ENCODE results near the gene PCDHGB3.
"Not testable (repeated sequence)": the region's sequence is repeated elsewhere in the genome, so short reads cannot be mapped to it uniquely, and the experiment has no call there.

Gene PCDHGB3

DNA sequence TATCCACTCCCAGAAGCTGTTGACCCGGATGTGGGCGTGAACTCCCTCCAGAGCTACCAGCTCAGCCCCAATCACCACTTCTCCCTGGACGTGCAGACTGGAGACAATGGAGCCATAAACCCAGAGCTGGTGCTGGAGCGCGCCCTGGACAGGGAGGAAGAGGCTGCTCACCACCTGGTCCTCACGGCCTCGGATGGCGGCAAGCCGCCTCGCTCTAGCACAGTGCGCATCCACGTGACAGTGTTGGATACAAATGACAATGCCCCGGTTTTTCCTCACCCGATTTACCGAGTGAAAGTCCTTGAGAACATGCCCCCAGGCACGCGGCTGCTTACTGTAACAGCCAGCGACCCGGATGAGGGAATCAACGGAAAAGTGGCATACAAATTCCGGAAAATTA, 23.2 kb downstream of the PCDHGB3 start:
- DNase-seq = no peak

DNA sequence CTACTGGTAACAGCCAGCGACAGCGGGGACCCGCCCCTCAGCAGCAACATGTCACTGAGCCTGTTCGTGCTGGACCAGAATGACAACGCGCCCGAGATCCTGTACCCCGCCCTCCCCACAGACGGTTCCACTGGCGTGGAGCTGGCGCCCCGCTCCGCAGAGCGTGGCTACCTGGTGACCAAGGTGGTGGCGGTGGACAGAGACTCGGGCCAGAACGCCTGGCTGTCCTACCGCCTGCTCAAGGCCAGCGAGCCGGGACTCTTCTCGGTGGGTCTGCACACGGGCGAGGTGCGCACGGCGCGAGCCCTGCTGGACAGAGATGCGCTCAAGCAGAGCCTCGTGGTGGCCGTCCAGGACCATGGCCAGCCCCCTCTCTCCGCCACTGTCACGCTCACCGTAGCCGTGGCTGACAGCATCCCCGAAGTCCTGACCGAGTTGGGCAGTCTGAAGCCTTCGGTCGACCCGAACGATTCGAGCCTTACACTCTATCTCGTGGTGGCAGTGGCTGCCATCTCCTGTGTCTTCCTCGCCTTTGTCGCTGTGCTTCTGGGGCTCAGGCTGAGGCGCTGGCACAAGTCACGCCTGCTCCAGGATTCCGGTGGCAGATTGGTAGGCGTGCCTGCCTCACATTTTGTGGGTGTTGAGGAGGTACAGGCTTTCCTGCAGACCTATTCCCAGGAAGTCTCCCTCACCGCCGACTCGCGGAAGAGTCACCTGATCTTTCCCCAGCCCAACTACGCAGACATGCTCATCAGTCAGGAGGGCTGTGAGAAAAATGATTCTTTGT, 24.6 kb downstream of the PCDHGB3 start:
- DNase-seq = not testable (repeated sequence)

DNA sequence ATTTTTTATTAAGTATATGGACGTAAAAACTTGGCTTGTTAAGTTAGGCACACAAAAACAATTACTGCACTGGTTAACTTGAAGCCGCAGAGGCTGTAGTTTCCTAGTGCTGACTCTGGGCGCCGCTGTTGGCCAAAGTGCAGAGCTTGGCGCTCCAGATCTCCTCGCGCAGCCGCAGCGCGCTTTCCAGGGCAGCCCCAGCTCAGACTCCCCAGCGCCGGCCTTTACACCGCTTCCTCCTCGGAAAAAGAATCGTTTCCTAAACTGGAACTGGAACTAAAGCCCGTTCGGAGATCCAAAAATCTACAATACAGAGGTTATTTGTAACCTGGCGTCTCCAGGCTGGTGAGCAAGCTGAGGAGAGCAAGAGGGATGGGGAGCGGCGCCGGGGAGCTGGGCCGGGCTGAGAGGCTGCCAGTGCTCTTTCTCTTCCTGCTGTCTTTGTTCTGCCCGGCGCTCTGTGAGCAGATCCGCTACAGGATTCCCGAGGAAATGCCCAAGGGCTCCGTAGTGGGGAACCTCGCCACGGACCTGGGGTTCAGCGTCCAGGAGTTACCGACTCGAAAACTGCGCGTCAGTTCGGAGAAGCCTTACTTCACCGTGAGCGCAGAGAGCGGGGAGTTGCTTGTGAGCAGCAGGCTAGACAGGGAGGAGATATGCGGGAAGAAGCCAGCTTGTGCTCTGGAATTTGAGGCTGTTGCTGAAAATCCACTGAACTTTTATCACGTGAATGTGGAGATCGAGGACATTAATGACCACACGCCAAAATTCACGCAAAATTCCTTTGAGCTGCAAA, 27.9 kb downstream of the PCDHGB3 start, which contains the start of gene PCDHGB5:
Gene PCDHGB5 (plus strand): TSS at position 192 of the 796 bp plus-strand sequence. CDS start 181 bp downstream, at position 373.
- DNase-seq = peak; percentile 68

DNA sequence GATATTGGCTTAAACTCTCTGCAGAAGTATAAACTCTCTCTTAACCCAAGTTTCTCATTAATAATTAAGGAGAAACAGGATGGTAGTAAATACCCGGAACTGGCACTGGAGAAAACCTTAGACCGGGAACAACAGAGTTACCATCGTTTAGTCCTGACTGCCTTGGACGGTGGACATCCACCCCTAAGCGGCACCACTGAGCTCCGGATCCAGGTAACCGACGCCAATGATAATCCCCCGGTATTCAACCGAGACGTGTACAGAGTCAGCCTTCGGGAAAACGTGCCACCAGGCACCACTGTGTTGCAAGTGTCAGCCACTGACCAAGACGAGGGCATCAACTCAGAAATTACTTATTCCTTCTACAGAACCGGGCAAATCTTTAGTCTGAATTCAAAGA, 28.6 kb downstream of the PCDHGB3 start:
- no peak for DNase-seq

DNA sequence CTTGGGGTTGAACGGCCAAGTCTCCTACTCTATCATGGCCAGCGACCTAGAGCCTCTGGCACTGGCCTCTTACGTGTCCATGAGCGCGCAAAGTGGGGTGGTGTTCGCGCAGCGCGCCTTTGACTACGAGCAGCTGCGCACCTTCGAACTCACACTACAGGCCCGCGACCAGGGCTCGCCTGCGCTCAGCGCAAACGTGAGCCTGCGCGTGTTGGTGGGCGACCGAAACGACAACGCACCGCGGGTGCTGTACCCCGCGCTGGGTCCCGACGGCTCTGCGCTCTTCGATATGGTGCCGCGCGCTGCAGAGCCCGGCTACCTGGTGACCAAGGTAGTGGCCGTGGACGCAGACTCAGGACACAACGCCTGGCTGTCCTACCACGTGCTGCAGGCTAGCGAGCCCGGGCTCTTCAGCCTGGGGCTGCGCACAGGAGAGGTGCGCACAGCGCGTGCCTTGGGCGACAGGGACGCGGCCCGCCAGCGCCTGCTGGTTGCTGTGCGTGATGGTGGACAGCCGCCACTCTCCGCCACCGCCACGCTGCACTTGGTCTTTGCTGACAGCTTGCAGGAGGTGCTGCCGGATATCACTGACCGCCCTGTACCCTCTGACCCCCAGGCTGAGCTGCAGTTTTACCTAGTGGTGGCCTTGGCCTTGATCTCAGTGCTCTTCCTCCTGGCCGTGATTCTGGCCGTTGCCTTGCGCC, 29.7 kb downstream of the PCDHGB3 start:
- no peak for DNase-seq

DNA sequence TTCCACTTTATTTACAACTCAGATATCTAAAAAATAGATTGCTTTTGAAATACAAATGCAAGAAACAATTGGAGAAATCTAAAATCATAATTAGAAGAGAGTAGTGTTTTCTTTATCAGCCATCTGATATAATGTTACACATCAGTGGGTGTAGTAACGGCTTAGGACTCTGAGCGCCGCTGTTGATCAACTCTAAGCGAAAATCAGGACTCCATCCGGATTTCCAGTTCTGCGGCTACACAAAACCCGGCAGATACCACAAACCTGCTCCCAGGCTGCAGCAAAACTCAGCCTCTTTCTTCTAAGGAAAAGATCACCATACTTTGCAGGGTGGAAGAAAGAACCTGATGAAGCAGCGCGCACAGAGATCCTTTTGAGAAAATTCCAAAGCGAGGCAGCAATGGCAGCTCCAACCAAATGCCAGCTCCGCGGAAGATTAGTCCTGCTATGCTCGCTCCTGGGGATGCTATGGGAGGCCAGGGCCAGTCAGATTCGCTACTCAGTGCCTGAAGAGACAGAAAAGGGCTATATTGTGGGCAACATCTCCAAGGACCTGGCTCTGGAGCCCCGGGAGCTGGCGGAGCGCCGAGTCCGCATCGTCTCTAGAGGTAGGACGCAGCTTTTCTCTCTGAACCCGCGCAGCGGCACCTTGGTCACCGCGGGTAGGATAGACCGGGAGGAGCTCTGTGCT, 32.7 kb downstream of the PCDHGB3 start, which contains the start of gene PCDHGA9:
Gene PCDHGA9 (plus strand): TSS at position 226 of the 691 bp plus-strand sequence. CDS start 175 bp downstream, at position 401.
- peak; percentile 48 for DNase-seq

DNA sequence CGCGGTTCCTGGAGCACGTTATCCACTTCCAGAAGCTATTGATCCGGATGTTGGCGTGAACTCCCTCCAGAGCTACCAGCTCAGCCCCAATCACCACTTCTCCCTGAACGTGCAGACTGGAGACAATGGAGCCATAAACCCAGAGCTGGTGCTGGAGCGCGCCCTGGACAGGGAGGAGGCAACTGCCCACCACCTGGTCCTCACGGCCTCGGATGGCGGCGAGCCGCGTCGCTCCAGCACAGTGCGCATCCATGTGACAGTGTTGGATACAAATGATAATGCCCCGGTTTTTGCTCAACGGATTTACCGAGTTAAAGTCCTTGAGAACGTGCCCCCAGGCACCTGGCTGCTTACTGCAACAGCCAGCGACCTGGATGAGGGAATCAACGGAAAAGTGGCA, 33.3 kb downstream of the PCDHGB3 start:
- DNase-seq = no peak

DNA sequence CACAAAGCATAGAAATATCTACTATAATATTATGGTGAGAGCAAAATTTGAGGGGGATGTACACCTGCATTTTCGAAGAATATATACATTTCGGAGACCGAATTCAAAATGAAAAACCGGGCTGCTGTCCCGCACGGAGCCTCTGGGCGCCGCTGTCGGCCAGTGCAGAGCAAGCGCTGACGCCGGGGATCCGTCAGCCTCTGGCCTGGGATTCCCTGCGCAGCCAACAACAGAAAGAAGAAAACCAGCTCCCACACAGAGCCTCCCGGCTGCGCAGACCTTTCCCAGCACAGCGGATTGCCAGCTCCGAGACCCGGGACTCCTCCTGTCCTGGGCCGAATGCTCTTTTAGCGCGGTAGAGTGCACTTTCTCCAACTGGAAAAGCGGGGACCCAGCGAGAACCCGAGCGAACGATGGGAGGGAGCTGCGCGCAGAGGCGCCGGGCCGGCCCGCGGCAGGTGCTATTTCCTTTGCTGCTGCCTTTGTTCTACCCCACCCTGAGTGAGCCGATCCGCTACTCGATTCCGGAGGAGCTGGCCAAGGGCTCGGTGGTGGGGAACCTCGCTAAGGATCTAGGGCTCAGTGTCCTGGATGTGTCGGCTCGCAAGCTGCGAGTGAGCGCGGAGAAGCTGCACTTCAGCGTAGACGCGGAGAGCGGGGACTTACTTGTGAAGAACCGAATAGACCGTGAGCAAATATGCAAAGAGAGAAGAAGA, 37.9 kb downstream of the PCDHGB3 start, which contains the start of gene PCDHGB6:
Gene PCDHGB6 (plus strand): TSS at position 232 of the 716 bp plus-strand sequence. CDS start 182 bp downstream, at position 414.
- DNase-seq = peak; percentile 42

DNA sequence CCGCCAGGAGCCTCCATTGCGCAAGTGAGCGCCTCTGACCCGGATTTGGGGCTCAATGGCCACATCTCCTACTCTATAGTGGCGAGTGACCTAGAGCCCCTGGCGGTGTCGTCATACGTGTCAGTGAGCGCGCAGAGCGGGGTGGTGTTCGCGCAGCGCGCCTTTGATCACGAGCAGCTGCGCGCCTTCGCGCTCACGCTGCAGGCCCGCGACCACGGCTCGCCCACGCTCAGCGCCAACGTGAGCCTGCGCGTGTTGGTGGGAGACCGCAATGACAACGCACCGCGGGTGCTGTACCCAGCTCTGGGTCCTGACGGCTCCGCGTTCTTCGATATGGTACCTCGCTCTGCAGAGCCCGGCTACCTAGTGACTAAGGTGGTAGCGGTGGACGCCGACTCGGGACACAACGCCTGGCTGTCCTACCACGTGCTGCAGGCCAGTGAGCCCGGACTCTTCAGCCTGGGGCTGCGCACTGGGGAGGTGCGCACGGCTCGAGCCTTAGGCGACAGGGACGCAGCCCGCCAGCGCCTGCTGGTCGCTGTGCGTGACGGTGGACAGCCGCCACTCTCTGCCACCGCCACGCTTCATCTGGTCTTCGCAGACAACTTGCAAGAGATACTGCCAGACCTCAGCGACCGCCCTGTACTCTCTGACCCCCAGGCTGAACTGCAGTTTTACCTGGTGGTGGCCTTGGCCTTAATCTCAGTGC, 39.7 kb downstream of the PCDHGB3 start:
- DNase-seq = no peak

DNA sequence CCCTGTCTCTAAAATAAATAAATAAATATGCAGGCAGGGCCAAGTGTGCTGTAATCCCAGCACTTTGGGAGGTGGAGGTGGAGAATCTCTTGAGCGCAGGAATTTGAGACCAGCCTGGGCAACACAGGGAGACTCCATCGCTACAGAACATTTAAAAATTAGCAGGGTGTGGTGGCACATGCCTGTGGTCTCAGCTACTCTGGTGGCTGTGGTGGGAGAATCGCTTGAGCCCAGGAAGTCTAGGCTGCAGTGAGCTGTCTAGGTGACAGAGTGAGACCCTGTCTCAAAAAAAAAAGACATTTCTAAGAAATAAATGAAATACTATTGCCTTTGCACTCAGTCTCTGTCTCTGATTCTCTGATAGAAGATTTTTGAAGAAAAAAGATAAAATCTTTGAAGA, 41.5 kb downstream of the PCDHGB3 start:
- no peak for DNase-seq

DNA sequence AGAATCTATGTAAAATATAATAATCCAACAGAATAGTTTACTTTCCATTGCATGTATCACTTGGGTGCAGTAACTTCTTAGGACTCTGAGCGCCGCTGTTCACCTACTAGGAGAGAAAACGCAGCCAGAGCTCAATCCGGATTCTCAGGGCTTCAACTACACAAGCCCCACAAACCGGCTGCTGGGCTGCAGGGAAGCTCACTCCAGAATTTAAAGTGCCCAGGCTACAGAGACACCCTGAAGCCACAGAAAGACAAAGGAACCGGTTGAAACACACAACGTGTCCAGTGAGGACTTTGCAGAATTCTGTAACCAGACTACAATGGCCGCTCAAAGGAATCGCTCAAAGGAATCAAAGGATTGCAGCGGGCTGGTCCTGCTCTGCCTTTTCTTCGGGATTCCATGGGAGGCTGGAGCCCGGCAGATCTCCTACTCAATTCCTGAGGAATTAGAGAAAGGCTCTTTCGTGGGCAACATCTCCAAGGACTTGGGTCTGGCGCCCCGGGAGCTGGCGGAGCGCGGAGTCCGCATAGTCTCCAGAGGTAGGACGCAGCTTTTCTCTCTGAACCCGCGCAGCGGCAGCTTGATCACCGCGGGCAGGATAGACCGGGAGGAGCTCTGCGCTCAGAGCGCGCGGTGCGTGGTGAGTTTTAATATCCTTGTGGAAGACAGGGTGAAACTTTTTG, 43.0 kb downstream of the PCDHGB3 start, which contains the start of gene PCDHGA10:
Gene PCDHGA10 (plus strand): TSS at position 134 of the 686 bp plus-strand sequence. CDS start 189 bp downstream, at position 323.
- DNase-seq = peak; percentile 75

DNA sequence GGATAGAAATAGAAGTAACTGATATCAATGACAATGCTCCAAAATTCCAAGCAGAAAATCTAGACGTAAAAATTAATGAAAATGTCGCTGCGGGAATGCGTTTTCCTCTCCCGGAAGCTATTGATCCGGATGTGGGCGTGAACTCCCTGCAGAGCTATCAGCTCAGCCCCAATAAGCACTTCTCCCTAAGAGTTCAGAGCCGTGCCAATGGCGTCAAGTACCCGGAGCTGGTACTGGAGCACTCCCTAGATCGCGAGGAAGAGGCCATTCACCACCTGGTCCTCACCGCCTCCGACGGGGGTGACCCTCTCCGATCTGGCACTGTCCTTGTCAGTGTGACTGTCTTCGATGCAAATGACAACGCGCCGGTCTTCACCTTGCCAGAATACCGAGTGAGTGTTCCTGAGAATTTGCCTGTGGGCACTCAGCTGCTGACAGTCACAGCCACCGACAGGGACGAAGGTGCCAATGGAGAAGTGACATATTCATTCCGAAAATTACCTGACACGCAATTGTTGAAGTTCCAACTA, 43.6 kb downstream of the PCDHGB3 start:
- DNase-seq = no peak

DNA sequence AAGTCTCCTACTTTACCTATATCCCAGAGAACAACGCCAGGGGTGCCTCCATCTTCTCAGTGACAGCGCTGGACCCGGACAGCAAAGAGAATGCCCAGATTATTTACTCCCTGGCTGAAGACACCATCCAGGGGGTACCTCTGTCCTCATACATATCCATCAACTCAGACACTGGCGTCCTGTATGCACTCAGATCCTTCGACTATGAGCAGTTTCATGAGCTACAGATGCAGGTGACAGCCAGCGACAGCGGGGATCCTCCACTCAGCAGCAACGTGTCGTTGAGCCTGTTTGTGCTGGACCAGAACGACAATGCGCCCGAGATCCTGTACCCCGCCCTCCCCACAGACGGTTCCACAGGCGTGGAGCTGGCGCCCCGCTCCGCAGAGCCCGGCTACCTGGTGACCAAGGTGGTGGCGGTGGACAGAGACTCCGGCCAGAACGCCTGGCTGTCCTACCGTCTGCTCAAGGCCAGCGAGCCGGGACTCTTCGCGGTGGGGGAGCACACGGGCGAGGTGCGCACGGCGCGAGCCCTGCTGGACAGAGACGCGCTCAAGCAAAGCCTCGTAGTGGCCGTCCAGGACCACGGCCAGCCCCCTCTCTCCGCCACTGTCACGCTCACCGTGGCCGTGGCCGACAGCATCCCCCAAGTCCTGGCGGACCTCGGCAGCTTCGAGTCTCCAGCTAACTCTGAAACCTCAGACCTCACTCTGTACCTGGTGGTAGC, 44.7 kb downstream of the PCDHGB3 start:
- DNase-seq = not testable (repeated sequence)

DNA sequence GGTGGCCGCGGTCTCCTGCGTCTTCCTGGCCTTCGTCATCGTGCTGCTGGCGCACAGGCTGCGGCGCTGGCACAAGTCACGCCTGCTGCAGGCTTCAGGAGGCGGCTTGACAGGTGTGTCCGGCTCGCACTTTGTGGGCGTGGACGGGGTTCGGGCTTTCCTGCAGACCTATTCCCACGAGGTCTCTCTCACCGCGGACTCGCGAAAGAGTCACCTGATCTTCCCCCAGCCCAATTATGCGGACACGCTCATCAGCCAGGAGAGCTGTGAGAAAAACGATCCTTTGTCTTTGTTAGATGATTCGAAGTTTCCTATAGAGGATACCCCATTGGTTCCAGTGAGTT, 45.2 kb downstream of the PCDHGB3 start:
- not testable (repeated sequence) for DNase-seq

DNA sequence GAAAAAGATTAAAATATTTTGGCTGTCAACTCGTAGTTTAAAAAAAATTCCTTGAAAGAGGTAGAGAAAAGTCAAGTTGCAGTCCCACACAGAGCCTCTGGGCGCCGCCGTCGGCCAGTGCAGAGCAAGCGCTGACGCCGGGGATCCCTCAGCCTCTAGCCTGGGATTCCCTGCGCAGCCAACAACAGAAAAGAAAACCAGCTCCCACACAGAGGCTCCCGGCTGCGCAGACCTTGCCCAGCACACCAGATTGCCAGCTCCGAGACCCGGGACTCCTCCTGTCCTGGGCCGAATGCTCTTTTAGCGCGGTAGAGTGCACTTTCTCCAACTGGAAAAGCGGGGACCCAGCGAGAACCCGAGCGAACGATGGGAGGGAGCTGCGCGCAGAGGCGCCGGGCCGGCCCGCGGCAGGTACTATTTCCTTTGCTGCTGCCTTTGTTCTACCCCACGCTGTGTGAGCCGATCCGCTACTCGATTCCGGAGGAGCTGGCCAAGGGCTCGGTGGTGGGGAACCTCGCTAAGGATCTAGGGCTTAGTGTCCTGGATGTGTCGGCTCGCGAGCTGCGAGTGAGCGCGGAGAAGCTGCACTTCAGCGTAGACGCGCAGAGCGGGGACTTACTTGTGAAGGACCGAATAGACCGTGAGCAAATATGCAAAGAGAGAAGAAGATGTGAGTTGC, 47.6 kb downstream of the PCDHGB3 start, which contains the start of gene PCDHGB7:
Gene PCDHGB7 (plus strand): TSS at position 184 of the 679 bp plus-strand sequence. CDS start 183 bp downstream, at position 367.
- DNase-seq = peak; percentile 82

DNA sequence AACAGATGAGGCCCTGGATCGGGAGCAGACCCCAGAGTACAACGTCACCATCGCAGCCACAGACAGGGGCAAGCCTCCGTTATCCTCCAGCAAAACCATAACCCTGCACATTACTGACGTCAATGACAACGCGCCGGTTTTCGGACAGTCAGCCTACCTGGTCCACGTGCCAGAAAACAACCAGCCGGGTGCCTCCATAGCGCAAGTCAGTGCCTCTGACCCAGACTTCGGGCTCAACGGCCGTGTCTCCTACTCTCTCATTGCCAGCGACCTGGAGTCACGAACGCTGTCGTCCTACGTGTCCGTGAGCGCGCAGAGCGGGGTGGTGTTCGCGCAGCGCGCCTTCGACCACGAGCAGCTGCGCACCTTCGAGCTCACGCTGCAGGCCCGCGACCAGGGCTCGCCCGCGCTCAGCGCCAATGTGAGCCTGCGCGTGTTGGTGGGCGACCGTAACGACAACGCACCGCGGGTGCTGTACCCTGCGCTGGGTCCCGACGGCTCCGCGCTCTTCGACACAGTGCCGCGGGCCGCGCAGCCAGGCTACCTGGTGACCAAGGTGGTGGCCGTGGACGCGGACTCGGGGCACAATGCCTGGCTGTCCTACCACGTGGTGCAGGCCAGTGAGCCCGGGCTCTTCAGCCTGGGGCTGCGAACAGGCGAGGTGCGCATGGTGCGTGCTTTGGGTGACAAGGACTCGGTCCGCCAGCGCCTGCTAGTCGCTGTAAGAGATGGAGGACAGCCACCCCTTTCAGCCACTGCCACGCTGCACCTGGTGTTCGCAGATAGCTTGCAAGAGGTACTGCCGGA, 49.2 kb downstream of the PCDHGB3 start:
- DNase-seq = no peak

DNA sequence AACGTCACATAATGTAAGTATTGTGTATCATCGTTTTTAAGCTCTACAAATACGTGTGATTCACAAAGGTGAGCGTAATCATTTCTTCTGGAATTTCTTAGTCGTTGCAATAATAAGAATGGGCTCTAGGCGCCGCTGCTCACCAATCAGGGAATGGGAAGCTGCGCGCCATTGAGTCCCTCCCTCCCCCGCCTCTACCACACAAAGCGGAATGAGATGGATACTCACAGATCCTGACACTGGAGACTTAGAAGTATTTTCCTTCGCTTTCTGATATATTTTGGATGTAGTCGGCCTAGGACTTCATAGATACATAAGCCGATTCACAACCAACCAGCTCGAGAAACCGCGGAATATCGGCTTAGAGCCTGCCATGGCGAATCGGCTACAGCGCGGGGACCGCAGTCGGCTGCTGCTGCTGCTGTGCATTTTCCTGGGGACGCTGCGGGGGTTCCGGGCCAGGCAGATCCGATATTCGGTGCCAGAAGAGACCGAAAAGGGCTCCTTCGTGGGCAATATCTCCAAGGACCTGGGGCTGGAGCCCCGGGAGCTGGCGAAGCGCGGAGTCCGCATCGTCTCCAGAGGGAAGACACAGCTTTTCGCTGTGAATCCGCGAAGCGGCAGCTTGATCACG, 50.9 kb downstream of the PCDHGB3 start, which contains the start of gene PCDHGA11:
Gene PCDHGA11 (plus strand): TSS at position 197 of the 634 bp plus-strand sequence. CDS start 177 bp downstream, at position 374.
- DNase-seq = peak; percentile 72
